Activated CD4-positive, alpha-beta T cell treated with anti-CD3 and anti-CD28 coated beads for 1 hour (primary cell): ENCODE measurements around the gene SESTD1.

Experiments used
- DNase-seq: peaks from one replicate; pipeline ENCODE4 v3.0.0-alpha.2; 2020

The SESTD1 gene

GRCh38 chr2:179181002-179181401 is 83.6 kb downstream of the SESTD1 start:
- no peak for DNase-seq

- DNase-seq, result no peak
Observed at GRCh38 chr2:179180242-179180641, 84.4 kb downstream of the SESTD1 start.

GRCh38 chr2:179179719-179180118 is 84.9 kb downstream of the SESTD1 start:
- DNase-seq, result no peak

- DNase-seq, result no peak
Observed at GRCh38 chr2:179177694-179178093, 86.9 kb downstream of the SESTD1 start.

GRCh38 chr2:179174240-179174639 is 90.4 kb downstream of the SESTD1 start:
- no peak for DNase-seq

- DNase-seq, result no peak
Observed at GRCh38 chr2:179172894-179173293, 91.7 kb downstream of the SESTD1 start.

- no peak for DNase-seq
Observed at GRCh38 chr2:179171371-179171770, 93.3 kb downstream of the SESTD1 start.

GRCh38 chr2:179170901-179171300 is 93.7 kb downstream of the SESTD1 start:
- no peak for DNase-seq

- no peak for DNase-seq
Observed at GRCh38 chr2:179165356-179166000, 99.2 kb downstream of the SESTD1 start.

- DNase-seq, result no peak
Observed at GRCh38 chr2:179141206-179141605, 123.4 kb downstream of the SESTD1 start.

GRCh38 chr2:179140571-179140970 is 124.1 kb downstream of the SESTD1 start:
- DNase-seq, result no peak

- no peak for DNase-seq
Observed at GRCh38 chr2:179139506-179139905, 125.1 kb downstream of the SESTD1 start.

GRCh38 chr2:179137200-179137759 is 127.4 kb downstream of the SESTD1 start:
- DNase-seq, result no peak

- DNase-seq, result no peak
Observed at GRCh38 chr2:179133016-179133415, 131.6 kb downstream of the SESTD1 start.

GRCh38 chr2:179132076-179132475 is 132.6 kb downstream of the SESTD1 start:
- DNase-seq, result no peak

GRCh38 chr2:179130560-179130959 is 134.1 kb downstream of the SESTD1 start:
- DNase-seq, result no peak

GRCh38 chr2:179129574-179130238 is 134.9 kb downstream of the SESTD1 start:
- no peak for DNase-seq

GRCh38 chr2:179125404-179125803 is 139.2 kb downstream of the SESTD1 start:
- DNase-seq, result no peak

- DNase-seq, result no peak
Observed at GRCh38 chr2:179124282-179124681, 140.3 kb downstream of the SESTD1 start.

GRCh38 chr2:179123272-179123662 is 141.4 kb downstream of the SESTD1 start:
- DNase-seq, result no peak

GRCh38 chr2:179107737-179108136 is 156.9 kb downstream of the SESTD1 start:
- DNase-seq, result no peak

- DNase-seq, result no peak
Observed at GRCh38 chr2:179106676-179107428, 157.8 kb downstream of the SESTD1 start.

GRCh38 chr2:179106342-179106675 is 158.3 kb downstream of the SESTD1 start:
- no peak for DNase-seq

GRCh38 chr2:179104736-179105135 is 159.9 kb downstream of the SESTD1 start:
- no peak for DNase-seq
